ENCODE measurements around the gene ZSWIM8. TPM values are rescaled to one million over a fixed set of nuclear protein-coding genes. Genes with fewer than 3 reads are reported as not detected.
A peak's percentile ranks its signal among the peaks of the same experiment; 100 is the strongest.
"Not testable (repeated sequence)": the region's sequence is repeated elsewhere in the genome, so short reads cannot be mapped to it uniquely, and the experiment has no call there.

ZSWIM8 gene
- total RNA-seq, 1 donor from 2014 or later: 165 TPM

DNA sequence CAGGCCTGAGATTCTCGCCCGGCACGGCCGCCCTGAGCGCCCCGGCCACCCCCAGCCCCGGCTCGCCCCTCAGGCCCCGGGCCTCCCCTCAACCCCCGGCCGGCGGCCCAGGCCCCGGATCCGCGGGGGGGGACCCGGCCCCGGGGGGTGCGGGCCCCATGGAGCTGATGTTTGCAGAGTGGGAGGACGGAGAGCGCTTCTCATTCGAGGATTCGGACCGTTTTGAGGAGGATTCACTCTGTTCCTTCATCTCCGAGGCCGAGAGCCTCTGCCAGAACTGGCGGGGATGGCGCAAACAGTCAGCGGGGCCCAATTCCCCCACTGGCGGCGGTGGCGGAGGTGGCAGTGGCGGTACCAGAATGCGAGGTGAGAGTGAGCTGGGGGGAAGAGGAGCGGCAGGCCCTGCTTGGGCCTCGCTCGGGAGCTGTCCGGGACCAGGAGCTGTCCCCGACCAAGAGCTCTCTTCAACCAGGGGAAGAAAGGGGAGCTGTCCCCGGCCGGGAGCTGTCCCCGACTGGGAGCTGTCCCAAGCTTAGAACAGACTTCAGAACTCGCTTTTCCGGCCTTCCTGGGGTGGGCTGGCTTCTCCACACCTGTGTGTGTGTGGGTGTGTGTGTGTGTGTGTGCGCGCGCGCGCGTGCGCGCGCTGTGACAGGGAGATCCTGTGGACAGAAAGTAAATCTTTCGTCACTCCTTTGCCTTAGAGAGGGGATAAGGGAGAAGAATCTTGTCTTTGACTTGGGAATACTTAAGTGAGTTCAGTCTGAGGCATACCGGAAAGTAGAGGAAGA is 510 bp downstream of the ZSWIM8 start:
- Mint-ChIP-seq H3K9me3 (ENCODE audit: unreplicated experiment) (peaks cover 5% of the 10 kb centered on the region), H3K27me3 (ENCODE audit: unreplicated experiment) (peaks cover 5% of the 10 kb centered on the region), H3K27ac (ENCODE audit: unreplicated experiment) (peak overlapping the region; percentile 57), H3K4me3 (ENCODE audit: unreplicated experiment) (peak overlapping the region; percentile 96), H3K36me3 (ENCODE audit: unreplicated experiment) (no peaks in the 10 kb centered on the region), H3K4me1 (ENCODE audit: low read depth, unreplicated experiment) (peaks cover 19% of the 10 kb centered on the region)
- peak; percentile 30 for DNase-seq
- TF ChIP-seq, protein P1, sequence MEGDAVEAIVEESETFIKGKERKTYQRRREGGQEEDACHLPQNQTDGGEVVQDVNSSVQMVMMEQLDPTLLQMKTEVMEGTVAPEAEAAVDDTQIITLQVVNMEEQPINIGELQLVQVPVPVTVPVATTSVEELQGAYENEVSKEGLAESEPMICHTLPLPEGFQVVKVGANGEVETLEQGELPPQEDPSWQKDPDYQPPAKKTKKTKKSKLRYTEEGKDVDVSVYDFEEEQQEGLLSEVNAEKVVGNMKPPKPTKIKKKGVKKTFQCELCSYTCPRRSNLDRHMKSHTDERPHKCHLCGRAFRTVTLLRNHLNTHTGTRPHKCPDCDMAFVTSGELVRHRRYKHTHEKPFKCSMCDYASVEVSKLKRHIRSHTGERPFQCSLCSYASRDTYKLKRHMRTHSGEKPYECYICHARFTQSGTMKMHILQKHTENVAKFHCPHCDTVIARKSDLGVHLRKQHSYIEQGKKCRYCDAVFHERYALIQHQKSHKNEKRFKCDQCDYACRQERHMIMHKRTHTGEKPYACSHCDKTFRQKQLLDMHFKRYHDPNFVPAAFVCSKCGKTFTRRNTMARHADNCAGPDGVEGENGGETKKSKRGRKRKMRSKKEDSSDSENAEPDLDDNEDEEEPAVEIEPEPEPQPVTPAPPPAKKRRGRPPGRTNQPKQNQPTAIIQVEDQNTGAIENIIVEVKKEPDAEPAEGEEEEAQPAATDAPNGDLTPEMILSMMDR (IDR thresholded peaks at IDR 0.05; ENCODE audit: partially characterized antibody, unreplicated experiment): no peak

DNA sequence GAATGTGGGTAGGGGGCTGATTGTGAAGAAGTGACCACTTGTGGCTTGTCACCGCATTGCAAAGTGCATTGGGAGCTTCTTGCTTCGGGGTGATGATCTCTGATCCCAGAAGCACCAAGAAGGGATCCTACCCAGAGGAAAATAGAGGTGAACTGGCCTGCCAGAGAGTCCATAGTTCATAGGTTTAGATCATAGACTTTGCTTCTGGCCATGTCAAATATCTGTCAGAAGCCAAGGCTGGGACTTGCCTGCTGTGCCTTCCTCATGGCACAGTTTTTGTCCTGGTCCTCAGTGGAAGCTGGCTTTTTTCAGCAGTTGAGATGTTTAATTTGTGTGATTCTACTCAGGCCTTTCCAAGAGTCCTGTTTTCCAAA is 1.1 kb downstream of the ZSWIM8 start:
- H3K4me1 Mint-ChIP-seq (ENCODE audit: low read depth, unreplicated experiment): peaks cover 19% of the 10 kb centered on the region
- H3K9me3 Mint-ChIP-seq (ENCODE audit: unreplicated experiment): peaks cover 5% of the 10 kb centered on the region
- no peak for DNase-seq
- H3K27me3 Mint-ChIP-seq (ENCODE audit: unreplicated experiment): peaks cover 5% of the 10 kb centered on the region
- H3K36me3 Mint-ChIP-seq (ENCODE audit: unreplicated experiment): no peaks in the 10 kb centered on the region
- peak overlapping the region; percentile 57 for H3K27ac Mint-ChIP-seq (ENCODE audit: unreplicated experiment)
- peak overlapping the region; percentile 92 for H3K4me3 Mint-ChIP-seq (ENCODE audit: unreplicated experiment)
- TF ChIP-seq, protein P1 (IDR thresholded peaks at IDR 0.05; ENCODE audit: partially characterized antibody, unreplicated experiment): no peak

DNA sequence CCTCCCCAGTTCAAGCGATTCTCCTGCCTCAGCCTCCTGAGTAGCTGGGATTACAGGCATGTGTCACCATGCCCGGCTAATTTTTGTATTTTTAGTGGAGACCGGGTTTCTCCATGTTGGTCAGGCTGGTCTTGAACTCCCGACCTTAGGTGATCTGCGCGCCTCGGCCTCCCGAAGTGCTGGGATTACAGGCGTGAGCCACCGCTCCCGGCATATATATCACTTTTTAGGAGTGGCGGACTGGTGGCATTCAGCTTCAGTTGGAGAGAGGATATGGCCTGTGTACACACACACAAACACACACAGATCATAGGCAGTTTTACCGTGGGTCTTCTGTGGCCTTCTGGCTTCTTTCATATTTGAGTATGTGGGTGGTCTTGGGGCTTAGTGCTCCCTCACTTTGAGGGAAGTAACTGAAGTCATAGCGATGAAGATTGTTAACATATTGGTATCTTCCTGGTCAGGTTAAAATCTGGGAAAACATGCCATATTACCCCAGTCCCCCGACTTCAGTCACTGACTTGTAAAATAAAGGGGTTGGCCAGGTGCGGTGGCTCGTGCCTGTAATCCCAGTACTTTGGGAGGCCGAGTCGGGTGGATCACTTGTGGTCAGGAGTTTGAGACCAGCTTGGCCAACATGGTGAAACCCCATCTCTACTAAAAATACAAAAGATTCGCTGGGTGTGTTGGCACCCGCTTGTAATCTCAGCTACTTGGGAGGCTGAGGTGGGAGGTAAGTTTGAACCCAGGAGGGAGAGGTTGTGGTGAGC is 1.8 kb downstream of the ZSWIM8 start:
- not testable (repeated sequence) for H3K27ac Mint-ChIP-seq (ENCODE audit: unreplicated experiment); H3K9me3 Mint-ChIP-seq (ENCODE audit: unreplicated experiment); H3K27me3 Mint-ChIP-seq (ENCODE audit: unreplicated experiment); H3K36me3 Mint-ChIP-seq (ENCODE audit: unreplicated experiment); DNase-seq
- Mint-ChIP-seq H3K4me3 (ENCODE audit: unreplicated experiment) (peak overlapping the region; percentile 52), H3K4me1 (ENCODE audit: low read depth, unreplicated experiment) (peaks cover 19% of the 10 kb centered on the region)

DNA sequence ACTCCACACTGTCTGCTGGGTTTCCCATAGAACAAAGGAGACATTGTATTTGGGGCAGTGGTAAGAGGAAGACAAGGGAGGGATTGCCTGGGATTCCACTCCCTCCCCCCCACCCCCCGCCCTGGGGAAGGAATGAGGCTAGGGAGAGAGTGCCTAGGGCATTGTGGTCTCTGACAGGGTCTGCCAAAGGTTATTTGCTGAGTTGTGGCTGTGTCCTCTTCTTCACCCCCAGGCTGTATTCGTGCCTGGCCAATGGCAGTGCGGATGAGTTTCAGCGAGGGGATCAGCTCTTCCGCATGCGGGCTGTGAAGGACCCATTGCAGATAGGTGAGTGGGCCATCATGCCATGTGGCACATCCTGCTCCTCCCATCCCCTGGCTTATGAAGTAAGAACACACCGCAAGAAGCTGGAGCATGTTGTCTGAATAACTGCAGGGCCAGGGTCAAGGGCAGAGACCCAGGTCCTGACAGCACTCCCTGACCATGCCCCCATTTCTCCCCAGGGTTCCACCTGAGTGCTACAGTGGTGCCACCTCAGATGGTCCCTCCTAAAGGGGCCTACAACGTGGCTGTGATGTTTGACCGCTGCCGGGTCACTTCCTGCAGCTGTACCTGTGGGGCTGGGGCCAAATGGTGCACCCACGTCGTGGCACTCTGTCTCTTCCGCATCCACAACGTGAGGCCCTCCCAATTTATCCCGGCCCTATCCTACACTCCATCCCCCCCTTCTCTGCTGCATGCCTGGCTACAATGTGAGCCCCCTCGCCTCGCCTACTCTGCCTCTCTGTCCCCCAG is 3.7 kb downstream of the ZSWIM8 start:
- H3K9me3 Mint-ChIP-seq (ENCODE audit: unreplicated experiment): peaks cover 3% of the 10 kb centered on the region
- TF ChIP-seq, protein P1 (IDR thresholded peaks at IDR 0.05; ENCODE audit: partially characterized antibody, unreplicated experiment): no peak
- H3K4me3 Mint-ChIP-seq (ENCODE audit: unreplicated experiment): no peak overlapping the region
- no peaks in the 10 kb centered on the region for H3K36me3 Mint-ChIP-seq (ENCODE audit: unreplicated experiment)
- H3K27me3 Mint-ChIP-seq (ENCODE audit: unreplicated experiment): peaks cover 7% of the 10 kb centered on the region
- DNase-seq: no peak
- peaks cover 11% of the 10 kb centered on the region for H3K4me1 Mint-ChIP-seq (ENCODE audit: low read depth, unreplicated experiment)
- H3K27ac Mint-ChIP-seq (ENCODE audit: unreplicated experiment): no peak overlapping the region

DNA sequence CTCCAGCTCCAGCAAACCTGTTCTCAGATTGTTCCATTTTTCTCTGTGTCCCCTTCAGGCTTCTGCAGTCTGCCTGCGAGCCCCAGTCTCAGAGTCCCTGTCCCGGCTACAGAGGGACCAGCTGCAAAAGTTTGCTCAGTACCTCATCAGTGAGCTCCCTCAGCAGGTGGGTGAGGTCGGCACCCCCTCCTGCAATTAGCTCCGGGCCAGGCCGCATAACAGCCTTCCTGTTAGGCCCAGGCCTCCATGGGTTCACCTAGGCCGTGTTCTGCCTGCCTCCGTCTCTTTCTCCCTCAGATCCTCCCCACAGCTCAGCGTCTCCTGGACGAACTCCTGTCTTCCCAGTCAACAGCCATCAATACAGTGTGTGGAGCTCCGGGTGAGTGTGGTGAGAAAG is 4.3 kb downstream of the ZSWIM8 start:
- Mint-ChIP-seq H3K36me3 (ENCODE audit: unreplicated experiment) (no peaks in the 10 kb centered on the region), H3K4me3 (ENCODE audit: unreplicated experiment) (no peak overlapping the region), H3K9me3 (ENCODE audit: unreplicated experiment) (peaks cover 3% of the 10 kb centered on the region), H3K27ac (ENCODE audit: unreplicated experiment) (no peak overlapping the region), H3K27me3 (ENCODE audit: unreplicated experiment) (peaks cover 7% of the 10 kb centered on the region), H3K4me1 (ENCODE audit: low read depth, unreplicated experiment) (peaks cover 11% of the 10 kb centered on the region)
- DNase-seq: no peak
- TF ChIP-seq, protein P1 (IDR thresholded peaks at IDR 0.05; ENCODE audit: partially characterized antibody, unreplicated experiment): no peak
